Activated CD4-positive, CD25-positive, alpha-beta regulatory T cell treated with anti-CD3 and anti-CD28 coated beads, Interleukin-2, amount 50 U/mL, for 16 hours (primary cell): Measurements from ENCODE around the gene TEX54.
"Not testable (repeated sequence)": the region's sequence is repeated elsewhere in the genome, so short reads cannot be mapped to it uniquely, and the experiment has no call there.

Experiments used
- DNase-seq: peaks from one replicate; pipeline ENCODE4 v3.0.0-alpha.2; 2020; ENCODE audit warnings: low read depth, low spot score

The TEX54 gene

DNA sequence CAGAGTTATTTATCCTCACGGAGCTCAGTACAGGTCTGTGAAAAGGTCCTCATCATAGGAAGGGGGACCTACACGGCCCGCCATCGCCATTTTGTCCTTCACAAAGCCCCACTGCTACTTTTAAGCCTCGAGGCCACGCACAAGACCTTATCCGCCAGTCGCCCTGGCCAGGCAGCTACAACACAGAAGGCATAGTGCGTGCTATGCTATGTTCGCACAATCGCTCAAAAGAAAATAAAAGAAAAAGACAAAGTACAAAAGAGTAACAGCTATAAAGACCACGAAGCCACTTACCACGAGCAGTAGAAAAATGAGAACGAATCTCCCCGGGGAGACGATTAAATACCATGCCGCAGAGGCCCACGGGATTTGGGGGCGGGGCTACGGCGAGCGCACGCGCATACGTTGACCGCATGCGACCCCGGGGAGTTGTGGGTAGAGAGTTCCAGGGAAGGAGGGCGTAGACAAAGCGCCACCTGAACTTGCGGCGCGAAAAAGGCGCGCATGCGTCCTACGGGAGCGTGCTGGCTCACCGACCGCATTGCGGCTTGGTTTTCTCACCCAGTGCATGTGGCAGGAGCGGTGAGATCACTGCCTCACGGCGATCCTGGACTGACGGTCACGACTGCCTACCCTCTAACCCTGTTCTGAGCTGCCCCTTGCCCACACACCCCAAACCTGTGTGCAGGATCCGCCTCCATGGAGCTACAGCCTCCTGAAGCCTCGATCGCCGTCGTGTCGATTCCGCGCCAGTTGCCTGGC is 23.1 kb upstream of the TEX54 start:
- DNase-seq, result peak; percentile 95

DNA sequence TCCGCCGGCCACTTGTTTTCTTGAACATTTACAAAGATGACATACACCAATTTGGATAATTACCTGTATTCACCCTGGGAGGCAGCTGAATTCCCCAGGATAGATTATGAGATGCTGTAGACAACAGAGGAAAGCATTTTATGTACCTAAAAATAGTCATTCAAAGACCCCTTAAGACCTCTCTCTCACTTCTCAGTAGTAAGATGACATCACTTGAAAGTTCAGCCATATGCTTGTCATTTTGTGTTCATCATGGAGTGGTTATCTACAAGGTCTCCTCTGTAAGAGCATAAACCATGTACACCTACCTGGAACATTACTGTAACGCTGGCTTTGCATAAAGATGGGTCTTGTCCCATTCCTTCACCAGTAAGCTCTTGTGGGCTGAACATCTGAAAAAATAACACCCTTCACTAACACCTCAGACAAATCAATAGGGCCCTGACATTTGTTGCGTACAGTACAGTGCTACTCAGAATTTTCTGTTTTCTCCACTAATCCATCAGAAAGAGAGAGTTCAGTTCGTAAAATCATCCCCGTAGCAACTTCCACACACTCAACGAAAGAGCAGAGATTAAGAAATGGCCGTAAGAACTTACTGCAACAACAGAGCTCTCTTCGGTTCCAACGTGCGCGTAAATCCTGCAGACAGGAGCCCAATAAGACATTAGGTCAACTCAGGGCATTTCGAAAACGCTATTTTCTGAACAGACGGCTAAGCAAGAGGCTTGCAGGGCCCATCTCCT is 22.4 kb upstream of the TEX54 start:
- DNase-seq, result no peak

DNA sequence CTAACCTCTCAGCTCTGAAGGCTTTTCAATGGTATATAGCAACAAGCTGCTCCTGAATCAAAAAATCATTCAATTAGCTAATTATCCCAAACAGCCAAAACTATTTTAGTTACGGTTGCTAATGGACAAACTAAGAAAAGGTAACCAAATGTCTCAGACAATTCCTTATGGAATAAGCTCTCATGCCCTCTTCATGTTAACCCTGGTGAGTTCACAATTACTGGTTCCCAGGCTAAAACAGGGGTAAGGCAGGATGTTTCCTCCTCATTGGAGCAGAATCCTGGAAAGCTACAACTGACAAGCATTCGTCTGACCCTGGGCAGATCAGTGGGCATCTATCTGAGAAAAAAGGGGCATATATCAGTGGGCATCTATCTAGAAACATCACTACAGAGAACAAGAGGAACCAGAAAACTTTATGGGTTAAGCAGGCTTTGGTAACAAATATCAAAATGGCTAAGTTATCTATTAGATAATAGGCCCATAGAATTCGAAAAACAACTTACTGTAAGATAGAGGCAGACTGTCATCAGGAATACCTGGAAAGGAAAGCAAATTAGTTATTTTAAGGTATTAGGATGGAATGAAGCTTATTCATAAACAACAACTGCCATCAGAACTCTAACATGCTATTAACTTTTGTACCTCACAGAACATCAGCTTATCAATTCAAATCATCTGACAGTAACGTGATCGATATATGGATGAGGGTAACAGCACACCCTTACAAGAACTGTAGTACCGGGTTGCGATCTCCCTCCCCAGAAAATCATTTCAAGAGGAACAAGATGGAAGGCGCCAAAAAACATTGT is 21.6 kb upstream of the TEX54 start:
- no peak for DNase-seq

DNA sequence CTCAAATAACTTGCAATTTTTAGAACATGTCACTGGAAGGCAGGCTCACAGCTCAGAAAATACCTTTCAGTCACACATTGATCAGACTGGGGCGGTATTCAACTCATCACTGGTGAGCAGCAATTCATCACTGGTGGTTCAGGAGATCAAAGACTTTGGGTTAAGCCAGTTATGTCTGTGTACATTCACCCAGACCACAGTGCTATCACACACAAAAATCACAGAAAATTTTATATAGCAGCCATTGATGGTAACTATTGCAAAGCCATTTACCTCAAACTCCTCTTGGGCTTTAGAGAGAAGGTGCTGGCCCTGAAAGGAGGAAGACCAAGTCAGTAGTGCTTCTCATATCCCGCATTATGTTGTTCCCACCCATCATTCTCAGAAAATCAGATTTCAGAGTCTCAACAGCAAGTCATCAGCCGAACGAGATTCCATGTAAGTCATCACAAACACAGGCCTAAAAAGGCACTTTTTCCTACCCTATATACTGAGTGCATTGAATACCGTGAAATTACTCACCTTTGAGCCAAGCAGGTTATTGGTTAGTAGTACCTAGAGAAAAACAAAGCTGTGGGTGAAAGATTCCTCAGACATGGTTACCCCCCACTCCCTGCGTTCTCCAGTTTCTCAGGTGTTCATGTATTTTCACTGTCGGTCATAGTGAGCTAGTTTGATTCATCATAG is 20.8 kb upstream of the TEX54 start:
- DNase-seq, result no peak

DNA sequence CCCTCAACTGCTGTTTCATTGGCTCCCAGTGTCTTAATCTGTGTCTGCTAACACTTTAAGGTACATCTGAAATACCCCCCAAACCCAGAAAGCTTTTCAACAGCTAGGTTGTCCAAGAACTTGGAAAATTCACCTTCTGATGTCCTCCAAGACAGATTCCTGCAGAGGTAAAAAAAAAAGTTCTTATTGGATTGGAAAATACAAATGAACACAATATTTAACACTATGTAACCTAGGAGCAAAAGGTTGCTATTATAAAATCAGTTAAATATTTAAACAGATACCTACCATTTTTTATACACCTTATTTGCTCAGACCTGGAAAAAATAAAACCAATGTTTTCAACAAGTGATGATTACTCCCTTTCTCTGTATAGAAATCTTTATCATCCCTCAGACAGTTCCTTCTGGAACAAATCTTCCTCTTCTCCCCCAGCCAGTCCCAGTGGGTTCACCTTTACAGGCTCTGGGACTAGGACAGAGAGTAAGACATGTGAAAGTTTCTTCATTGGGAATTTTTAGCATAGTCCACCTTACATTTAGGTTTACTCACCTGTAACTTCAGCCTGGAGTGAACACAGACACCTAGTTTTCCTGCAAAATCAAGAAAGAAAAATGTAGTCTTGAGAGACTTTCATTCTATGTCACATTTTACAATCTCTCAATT is 20.0 kb upstream of the TEX54 start:
- no peak for DNase-seq

DNA sequence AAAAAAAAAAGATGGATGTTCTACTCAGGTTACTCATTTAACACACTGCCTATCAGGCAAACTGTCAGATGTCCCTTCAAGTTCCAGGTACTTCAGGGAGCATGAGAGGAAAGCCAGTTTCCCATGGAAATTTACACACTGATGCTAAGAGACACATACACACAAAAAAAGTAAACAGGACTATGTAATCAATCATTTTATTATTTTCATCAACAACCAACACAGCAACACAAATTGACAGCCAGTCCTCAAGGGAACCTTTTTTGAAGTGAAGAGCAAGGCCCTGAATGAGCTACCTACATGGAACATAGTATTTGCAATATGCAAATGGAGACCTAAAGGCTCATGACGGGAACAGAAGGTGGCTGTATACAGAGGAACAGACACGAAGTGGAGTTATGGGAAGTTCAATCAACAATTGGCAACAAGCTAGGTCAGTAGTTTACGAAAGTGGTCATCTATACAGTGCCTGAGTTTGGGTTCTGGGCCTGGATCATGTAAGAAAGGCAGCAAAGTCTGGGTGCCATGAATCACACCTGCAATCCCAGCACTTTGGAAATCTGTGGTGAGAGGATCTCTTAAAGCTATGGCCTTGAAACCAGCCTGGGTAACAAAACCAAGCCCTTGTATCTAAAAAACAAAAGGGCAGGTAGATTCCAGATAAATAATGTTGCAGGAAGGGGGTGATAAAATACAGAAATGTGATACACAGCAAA is 19.3 kb upstream of the TEX54 start:
- no peak for DNase-seq

DNA sequence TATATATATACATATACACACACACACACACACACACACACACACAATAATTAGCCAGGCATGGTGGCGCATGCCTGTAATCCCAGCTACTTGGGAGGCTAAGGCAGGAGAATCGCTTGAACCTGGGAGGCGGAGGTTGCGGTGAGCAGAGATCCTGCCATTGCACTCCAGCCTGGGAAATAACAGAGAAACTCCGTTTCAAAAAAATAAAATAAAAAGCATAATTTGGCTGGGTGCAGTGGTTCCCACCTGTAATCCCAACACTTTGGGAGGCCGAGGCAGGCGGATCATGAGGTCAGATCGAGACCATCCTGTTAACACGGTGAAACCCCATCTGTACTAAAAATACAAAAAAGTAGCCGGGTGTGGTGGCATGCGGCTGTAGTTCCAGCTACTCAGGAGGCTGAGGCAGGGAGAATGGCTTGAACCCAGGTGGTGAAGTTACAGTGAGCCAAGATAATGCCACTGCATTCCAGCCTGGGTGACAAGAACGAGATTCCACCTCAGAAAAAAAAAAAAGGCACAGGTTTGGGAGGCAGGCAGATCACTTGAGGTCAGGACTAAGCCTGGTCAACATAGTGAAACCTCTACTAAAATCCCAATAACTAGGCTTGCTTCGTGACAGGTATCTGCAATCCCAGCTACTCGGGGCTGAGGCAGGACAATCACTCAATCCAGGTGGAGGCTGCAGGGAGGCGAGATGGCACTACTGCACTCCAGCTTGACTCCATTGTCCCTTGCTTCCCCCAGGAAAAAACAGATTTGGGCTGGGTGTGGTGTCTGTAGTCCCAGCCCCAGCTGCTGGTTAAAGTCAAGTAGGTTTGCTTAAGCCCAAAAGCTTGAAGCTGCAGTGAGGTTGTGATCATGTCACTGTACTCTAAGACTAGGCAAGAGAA is 18.5 kb upstream of the TEX54 start:
- no peak for DNase-seq

DNA sequence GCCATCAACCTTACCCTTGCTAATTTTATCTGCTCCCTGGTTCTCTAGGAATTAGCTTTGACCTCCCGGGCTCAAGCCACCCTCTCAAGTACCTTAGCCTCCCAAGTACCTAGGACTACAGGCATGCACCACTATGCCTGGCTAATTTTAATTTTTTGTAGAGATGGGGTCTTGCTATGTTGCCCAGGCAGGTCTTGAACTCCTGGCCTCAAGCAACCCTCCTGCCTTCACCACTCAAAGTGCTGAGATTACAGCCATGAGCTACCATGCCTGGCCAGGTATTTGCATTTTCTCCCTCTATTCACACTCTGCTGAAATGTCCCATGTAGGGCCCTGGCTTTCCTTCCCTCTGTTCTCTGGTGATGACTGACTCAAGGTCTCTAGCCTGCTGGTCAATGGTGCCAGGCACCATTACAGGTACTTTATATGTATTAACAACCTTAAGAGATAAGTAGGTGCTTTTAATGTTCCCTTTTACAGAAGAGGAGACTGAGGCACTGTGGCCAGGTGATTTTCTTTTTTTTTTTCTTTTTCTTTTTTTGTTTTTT is 15.2 kb upstream of the TEX54 start:
- DNase-seq, result no peak

DNA sequence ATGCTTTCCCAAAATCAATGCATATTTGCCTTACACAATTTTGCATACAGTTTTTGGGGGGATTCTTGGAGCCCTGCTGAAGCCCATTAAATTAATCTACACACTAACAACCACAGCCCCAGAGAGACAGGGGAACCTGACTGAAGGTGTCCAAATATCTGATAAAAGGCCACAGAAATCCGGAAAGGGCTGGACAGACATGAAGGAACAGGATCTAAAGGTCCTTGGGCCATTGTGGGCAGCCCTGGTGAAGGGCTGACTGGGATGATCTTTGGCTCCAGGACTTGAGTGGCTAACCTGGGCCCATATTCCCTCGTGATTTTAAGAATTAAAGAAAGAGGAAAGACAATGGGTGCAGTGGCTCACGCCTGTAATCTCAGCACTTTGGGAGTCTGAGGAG is 13.5 kb upstream of the TEX54 start:
- no peak for DNase-seq

DNA sequence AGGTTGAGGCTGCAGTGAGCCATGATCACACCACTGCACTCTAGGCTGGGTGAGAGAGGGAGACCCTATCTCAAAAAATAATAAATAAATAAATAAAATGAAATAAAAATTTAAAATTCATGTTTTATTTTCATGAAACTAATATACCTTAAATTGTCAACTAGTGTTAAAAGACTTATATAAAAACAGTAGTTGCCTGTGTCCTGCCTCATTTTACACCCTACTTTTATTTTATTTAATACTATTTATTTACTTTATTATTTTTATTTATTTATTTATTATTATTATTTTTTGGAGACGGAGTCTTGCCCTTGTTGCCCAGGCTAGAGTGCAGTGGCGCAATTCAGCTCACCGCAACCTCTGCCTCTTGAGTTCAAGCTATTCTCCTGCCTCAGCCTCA is 11.5 kb upstream of the TEX54 start:
- no peak for DNase-seq

DNA sequence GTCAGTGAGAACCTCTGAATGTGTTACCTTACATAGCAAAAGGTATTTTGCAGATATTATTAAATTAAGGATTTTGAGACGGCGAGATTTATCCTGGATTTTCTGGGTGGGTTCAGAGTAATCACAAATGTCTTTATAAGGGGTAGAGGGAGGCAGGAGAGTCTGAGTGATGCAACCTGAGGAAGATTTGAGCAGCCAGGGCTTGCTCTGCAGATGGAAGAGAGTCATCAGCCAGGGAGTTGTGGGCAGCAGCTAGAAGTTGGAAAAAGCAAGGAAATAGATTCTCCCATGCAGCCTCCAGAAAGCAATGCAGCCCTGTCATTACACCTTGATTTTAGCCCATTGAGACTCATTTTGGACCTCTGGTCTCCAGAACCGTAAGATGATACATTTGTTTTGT is 10.8 kb upstream of the TEX54 start:
- no peak for DNase-seq

DNA sequence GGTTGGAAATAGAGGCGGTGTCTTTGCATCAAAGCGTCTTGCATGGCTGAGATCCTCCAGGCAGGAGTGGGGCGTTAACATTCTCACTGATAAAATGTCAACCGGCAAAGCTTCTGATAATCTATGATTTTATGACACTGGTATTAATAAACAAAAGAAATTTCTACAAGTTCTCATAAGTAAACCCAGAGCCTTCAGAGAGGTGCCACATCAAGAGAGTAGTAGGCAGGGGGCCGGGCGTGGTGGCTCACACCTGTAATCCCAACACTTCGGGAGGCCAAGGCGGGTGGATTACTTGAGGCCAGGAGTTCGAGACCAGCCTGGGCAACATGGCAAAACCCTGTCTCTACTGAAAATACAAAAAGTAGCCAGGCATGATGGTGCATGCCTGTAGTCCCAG is 10.2 kb upstream of the TEX54 start:
- DNase-seq, result not testable (repeated sequence)

DNA sequence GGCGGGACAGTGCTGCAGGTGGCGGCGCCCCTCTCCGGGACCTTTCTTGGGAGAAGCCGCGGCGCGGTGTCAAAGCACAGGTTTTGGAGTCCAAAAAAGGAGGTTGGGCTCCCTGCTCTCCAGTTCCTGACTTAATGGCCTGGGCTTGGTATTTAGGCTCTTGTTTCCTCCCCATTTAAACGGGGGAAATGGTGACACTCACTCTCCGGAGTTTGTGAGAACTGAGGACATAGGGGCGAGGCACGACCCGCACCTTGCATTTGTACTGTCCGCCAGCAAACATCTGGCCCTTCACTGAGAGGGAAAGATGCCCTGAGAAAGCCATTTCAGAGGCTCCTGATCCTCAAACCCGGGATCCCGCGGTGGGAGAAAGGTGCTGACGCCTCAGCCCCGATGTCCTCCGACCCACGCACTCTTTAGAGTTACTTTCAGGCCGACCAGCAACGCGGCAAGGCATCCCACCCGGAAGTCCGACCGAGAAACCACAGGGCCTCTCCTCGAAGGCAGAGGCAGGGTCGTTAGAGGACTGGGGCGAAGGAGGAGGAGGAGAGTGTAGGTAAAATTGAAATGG is 9.6 kb upstream of the TEX54 start:
- DNase-seq, result no peak

DNA sequence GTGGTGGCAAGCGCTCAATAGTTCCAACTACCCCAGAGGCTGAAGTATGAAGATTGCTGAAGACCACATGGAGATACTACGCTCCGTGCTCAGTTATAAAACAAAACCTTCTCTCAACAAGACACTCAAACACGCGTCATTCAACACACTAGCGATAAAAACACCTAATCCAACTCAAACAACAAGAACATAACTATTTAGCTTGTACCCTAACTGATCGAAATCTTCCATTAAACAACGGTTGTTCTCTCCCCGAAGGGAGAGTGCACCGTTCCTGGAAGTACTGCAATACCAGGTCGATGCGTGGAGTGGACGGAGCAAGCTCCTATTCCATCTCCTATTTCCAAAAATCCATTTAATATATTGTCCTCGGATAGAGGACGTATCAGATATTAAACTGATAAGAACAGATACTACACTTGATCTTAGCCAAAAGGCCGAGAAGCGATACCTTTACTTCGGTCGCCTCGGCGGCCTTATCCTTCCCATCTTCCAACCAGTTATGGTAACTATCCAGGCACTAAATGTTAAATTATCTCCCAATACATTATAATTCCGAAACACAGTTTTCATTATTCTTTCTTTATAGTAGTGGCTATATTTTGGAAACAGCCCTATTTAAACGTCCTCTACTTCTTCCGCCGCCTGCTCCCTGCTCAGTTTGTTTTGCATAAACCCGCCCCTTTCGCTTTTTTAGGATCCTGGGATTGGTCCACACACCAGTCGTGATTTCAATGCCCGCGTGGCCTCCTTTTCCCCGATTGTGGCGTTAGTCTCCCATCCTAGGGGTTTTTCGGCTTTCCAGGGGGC is 8.9 kb upstream of the TEX54 start:
- peak; percentile 75 for DNase-seq

DNA sequence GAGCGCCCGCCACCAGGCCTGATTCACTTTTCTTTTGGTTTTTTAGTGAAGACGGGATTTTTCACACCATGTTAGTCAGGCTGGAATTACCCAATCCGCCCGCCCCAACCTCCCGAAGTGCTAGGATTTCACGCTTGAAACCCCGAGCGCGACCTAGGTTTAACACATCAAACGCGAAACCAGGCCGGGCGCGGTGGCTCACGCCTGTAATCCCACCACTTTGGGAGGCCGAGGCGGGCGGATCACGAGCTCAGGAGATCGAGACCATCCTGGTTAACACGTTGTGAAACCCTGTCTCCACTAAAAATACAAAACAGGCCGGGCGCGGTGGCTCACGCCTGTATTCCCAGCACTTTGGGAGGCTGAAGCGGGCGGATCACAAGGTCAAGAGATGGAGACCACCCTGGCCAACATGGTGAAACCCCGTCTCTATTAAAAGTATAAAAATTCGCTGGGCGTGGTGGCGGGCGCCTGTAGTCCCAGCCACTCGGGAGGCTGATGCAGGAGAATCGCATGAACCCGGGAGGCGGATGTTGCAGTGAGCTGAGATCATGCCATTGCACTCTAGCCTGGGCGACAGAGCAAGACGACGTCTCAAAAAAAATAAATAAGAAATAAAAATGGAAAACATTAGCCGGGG is 8.2 kb upstream of the TEX54 start:
- DNase-seq, result peak; percentile 61

DNA sequence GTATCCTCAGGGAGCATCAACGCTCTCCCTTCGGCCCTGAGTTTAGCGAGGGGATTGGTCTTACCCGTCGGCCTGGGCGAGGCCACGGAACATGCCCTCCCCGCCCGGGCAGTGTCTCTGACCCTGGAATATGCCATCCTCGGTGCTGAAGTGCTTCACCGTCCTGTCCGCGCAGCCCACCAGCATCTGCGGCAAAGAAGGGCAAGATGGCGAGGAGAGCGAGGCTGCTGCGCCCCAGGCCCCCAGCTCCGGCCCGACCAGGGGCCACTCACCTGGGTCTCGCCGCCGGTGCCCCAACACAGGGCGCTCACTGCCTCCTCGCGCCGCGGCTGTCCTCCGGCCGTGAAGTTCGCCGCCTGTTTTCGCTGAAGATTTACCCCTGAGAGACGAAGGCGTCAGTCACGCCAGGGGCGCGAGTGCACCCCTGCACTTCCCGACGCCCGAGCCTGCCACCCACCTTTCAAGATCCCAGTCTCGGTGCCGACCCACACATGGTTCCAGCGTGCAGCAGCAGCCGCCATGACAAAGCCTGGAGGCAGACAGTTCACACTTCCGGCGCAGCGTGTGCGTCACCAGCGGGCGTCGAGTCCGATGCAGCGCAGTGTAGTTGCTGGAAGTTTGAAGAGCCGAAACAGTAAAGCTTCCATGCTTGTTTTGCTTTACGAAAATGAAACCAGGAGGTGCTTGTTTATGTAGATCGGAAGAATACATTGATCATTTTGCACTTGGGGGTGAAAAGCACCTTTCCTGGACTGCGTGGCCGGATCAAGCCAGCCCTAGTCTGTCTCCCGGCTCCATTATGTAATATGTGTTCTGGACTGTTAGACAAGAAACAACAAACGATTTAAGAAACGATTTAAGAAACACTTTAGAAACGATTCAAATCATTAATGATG is 6.7 kb upstream of the TEX54 start, which contains the start of gene WDR74:
WDR74 (minus strand) TSS at position 541 of the 896 bp plus-strand sequence; CDS start at position 521, 20 bp downstream.
- peak; percentile 89 for DNase-seq
